A549 (cell line): ENCODE results near the gene NOSIP. TPM values are rescaled to one million over a fixed set of nuclear protein-coding genes. Genes with fewer than 3 reads are reported as not detected.

Experiments used
- ATAC-seq, 2 experiments: fragments of 200-7000 bp in 1 of 2; fragments of >200 bp in 1 of 2; cut with Nextera tagmentation in 1 of 2; cut with Tn5 transposase in 1 of 2; 3 replicates each; pipeline versions ENCODE4 v1.8.0 to v1.9.1; 2018 to 2020; ENCODE audit warnings: mild to moderate bottlenecking in 1 of 2, moderate library complexity in 1 of 2
- CTCF ChIA-PET: fragments of 300-600 bp; sonication (Branson Sonifier 250); formaldehyde crosslinking; extraction: SDS; loops from one replicate; lab custom pipeline; 2021; ENCODE audit warnings: antibody characterized with exemption, inconsistent platforms; lab: Yijun Ruan, JAX
- POLR2A ChIA-PET: fragments of 350-600 bp; formaldehyde crosslinking; extraction: SDS; loops from one replicate; lab custom pipeline; 2021; ENCODE audit warnings: antibody characterized with exemption, inconsistent platforms; lab: Yijun Ruan, JAX
- DNase-seq, 2 experiments: peaks; one replicate each; pipeline versions ENCODE4 v3.0.0 to v3.0.0-alpha.2; 2011 to 2016; ENCODE audit warnings: low read depth in 1 of 2, low spot score in 1 of 2
- FAIRE-seq: peaks from 2 replicates; lab custom pipeline; 2011; peaks lifted over from hg19 to GRCh38; lab: Jason Lieb, UNC
- H3K27ac ChIP-seq, 2 experiments: fragments of >200 bp; sonication (Bioruptor Twin); formaldehyde crosslinking; 3 replicates each; pipeline ENCODE4 v1.5.1; 2016 to 2017
- H3K4me1 ChIP-seq: fragments of >200 bp; sonication (Bioruptor Twin); formaldehyde crosslinking; 3 replicates; pipeline ENCODE4 v1.6.1; 2016
- H3K4me2 ChIP-seq: fragments of >200 bp; sonication (Bioruptor Twin); formaldehyde crosslinking; 3 replicates; pipeline ENCODE4 v1.6.1; 2016
- H3K4me3 ChIP-seq: fragments of >200 bp; sonication (Bioruptor Twin); formaldehyde crosslinking; 3 replicates; pipeline ENCODE4 v1.5.1; 2016
- H3K9me3 ChIP-seq: fragments of >200 bp; sonication (Bioruptor Twin); formaldehyde crosslinking; 3 replicates; pipeline ENCODE4 v1.6.1; 2016
- ATOH8 ChIP-seq: fragments of 250-450 bp; sonication (Bioruptor Pico); IDR thresholded peaks from 2 replicates; pipeline ENCODE4 v1.5.0; 2020; ENCODE audit warnings: low read depth, mild to moderate bottlenecking, moderate library complexity
- CHD2 ChIP-seq: fragments of 150-350 bp; IDR thresholded peaks from 2 replicates; pipeline ENCODE4 v1.6.1; 2014; ENCODE audit warnings: low read length; ENCODE audit not compliant: partially characterized antibody
- EHF ChIP-seq: fragments of 250-450 bp; sonication (Bioruptor Pico); IDR thresholded peaks from 2 replicates; pipeline ENCODE4 v1.5.0; 2020; ENCODE audit warnings: mild to moderate bottlenecking
- FOSB ChIP-seq: fragments of 250-450 bp; sonication (Bioruptor Pico); IDR thresholded peaks from 2 replicates; pipeline ENCODE4 v1.5.0; 2020; ENCODE audit warnings: mild to moderate bottlenecking, moderate library complexity
- FOSL2 ChIP-seq, 2 experiments: fragments of 450-650 bp in 1 of 2; fragments of >200 bp in 1 of 2; sonication (Bioruptor Twin) in 1 of 2; formaldehyde crosslinking; IDR thresholded peaks; 2 replicates each; pipeline versions ENCODE4 v1.5.0 to v1.6.1; 2016 to 2020; ENCODE audit warnings: mild to moderate bottlenecking in 1 of 2, moderate library complexity in 1 of 2
- HOXA7 ChIP-seq: fragments of 250-450 bp; sonication (Bioruptor Pico); IDR thresholded peaks from 2 replicates; pipeline ENCODE4 v1.5.0; 2020; ENCODE audit warnings: mild to moderate bottlenecking, moderate library complexity
- HOXB13 ChIP-seq: fragments of 250-450 bp; sonication (Bioruptor Pico); IDR thresholded peaks from 2 replicates; pipeline ENCODE4 v1.5.0; 2020; ENCODE audit warnings: low read depth, mild to moderate bottlenecking, moderate library complexity
- JUN ChIP-seq, 2 experiments: fragments of >200 bp; sonication (Bioruptor Twin); formaldehyde crosslinking; IDR thresholded peaks; 2 replicates in 1 of 2; 3 replicates in 1 of 2; pipeline ENCODE4 v1.6.1; 2016 to 2017
- JUNB ChIP-seq: fragments of >200 bp; sonication (Bioruptor Twin); formaldehyde crosslinking; IDR thresholded peaks from 2 replicates; pipeline ENCODE4 v1.6.1; 2016
- KDM5A ChIP-seq: fragments of 200-600 bp; sonication (generic); IDR thresholded peaks from 2 replicates; pipeline ENCODE4 v1.6.1; 2016; ENCODE audit warnings: antibody characterized with exemption, mild to moderate bottlenecking
- MAFK ChIP-seq: fragments of 450-650 bp; IDR thresholded peaks from 2 replicates; pipeline ENCODE4 v1.6.1; 2014; ENCODE audit not compliant: partially characterized antibody
- MAZ ChIP-seq: fragments of 150-350 bp; IDR thresholded peaks from 2 replicates; pipeline ENCODE4 v1.6.1; 2014; ENCODE audit warnings: antibody characterized with exemption, low read depth, low read length, borderline replicate concordance
- MYC ChIP-seq: IDR thresholded peaks from 2 replicates; pipeline ENCODE4 v1.6.1; 2012; ENCODE audit warnings: mild to moderate bottlenecking, inconsistent platforms, low read length, improper control_type of control experiment, borderline replicate concordance
- NPAS2 ChIP-seq: fragments of 250-450 bp; sonication (Bioruptor Pico); IDR thresholded peaks from 2 replicates; pipeline ENCODE4 v1.8.0; 2022; ENCODE audit warnings: mild to moderate bottlenecking, moderate library complexity, borderline replicate concordance
- NR3C1 ChIP-seq: fragments of >200 bp; sonication (Bioruptor Twin); formaldehyde crosslinking; IDR thresholded peaks from 3 replicates; pipeline ENCODE4 v1.6.1; 2017
- PBX3 ChIP-seq: IDR thresholded peaks from 2 replicates; pipeline ENCODE4 v1.6.1; 2012
- POLR2AphosphoS2 ChIP-seq: conservative IDR thresholded peaks from 2 replicates; pipeline ENCODE4 v1.6.1; 2012; ENCODE audit warnings: low read length, improper control_type of control experiment, inconsistent platforms
- RAD21 ChIP-seq, 2 experiments: fragments of >200 bp in 1 of 2; sonication (Bioruptor Twin) in 1 of 2; formaldehyde crosslinking in 1 of 2; IDR thresholded peaks in 1 of 2; conservative IDR thresholded peaks in 1 of 2; 2 replicates in 1 of 2; 3 replicates in 1 of 2; pipeline ENCODE4 v1.6.1; 2012 to 2018; ENCODE audit warnings: inconsistent platforms in 1 of 2
- SREBF2 ChIP-seq: fragments of 450-650 bp; IDR thresholded peaks from 2 replicates; pipeline ENCODE4 v1.6.1; 2014; ENCODE audit warnings: mild to moderate bottlenecking, moderate library complexity
- TP53 ChIP-seq: fragments of 250-450 bp; sonication (Bioruptor Pico); IDR thresholded peaks from 2 replicates; pipeline ENCODE4 v1.5.0; 2021; ENCODE audit warnings: mild to moderate bottlenecking, moderate library complexity
- USF2 ChIP-seq: fragments of 450-650 bp; IDR thresholded peaks from 2 replicates; pipeline ENCODE4 v1.6.1; 2014; ENCODE audit warnings: antibody characterized with exemption
- ZNF302 ChIP-seq: fragments of 250-450 bp; sonication (Bioruptor Pico); IDR thresholded peaks from 2 replicates; pipeline ENCODE4 v1.9.0; 2021; ENCODE audit warnings: inconsistent platforms, mild to moderate bottlenecking, moderate library complexity
- WGBS: methylation state at CpG from one replicate; pipeline ENCODE4 v1.1.6; 2017; ENCODE audit errors: missing lambda C conversion rate; 5-methylcytosine and 5-hydroxymethylcytosine counted together
- polyA plus RNA-seq, 4 experiments: library from polyadenylated mRNA; depleted of rRNA in 3 of 4; stranded (reverse); fragments of >200 nt; fragmentation: RNase III in 1 of 4; extraction: RNeasy Plus Mini Kit Qiagen cat#74134 plus additional on column Dnase treatment in 1 of 4; gene quantifications; 2 replicates in 3 of 4; 3 replicates in 1 of 4; pipeline ENCODE4 v1.2.3, GENCODE V29; 2011 to 2017

NOSIP gene
- polyA plus RNA-seq, 2 of the 4 experiments (the other 2 are of a cell fraction), result 49.0 to 101 TPM

- TF ChIP-seq HOXA7 (no peak), USF2 (no peak), KDM5A (no peak), SREBF2 (no peak), RAD21 (conservative IDR thresholded peaks at IDR 0.05 in 1 of 2, IDR thresholded peaks at IDR 0.05 in 1 of 2) (no peak), JUN (IDR thresholded peaks at IDR 0.05) (no peak), PBX3 (no peak), ZNF302 (CRISPR knock-in tag) (no peak), TP53 (CRISPR knock-in tag) (no peak)
- TF ChIP-seq, all 56 proteins: peak for 0
Observed at GRCh38 chr19:49579947-49580263, 451 bp downstream of the NOSIP start (continued).

GRCh38 chr19:49579193-49579592 lies 1.2 kb downstream of the NOSIP start:
- peak overlapping the region; percentile 63; the same call in 1 of the 3 replicates for H3K4me3 ChIP-seq
- no peak overlapping the region for H3K27ac ChIP-seq
- WGBS, result 76% methylated on average over 4 of the region's 4 CpGs
- no peak for ATAC-seq
- TF ChIP-seq HOXA7 (no peak), HOXB13 (CRISPR knock-in tag) (0 out of 2 replicates have a peak, but pooled peaks have one; percentile 23), EHF (CRISPR knock-in tag) (0 out of 2 replicates have a peak, but pooled peaks have one; percentile 65), NPAS2 (CRISPR knock-in tag) (0 out of 2 replicates have a peak, but pooled peaks have one; percentile 15), FOSB (CRISPR knock-in tag) (no peak), ZNF302 (CRISPR knock-in tag) (peak; percentile 53; the same call in 1 of the 2 replicates), JUNB (no peak), CHD2 (no peak), ATOH8 (CRISPR knock-in tag) (peak; percentile 84)
- TF ChIP-seq, all 56 proteins: peak for 5
- DNase-seq (no peak), FAIRE-seq (no peak)
- ChIA-PET CTCF (interaction anchor here (0.6 to 16.1 kb wide), 5 partner anchors 9 to 95 kb away, joined by 3 to 426 read pairs (median 15); no protein-coding TSS in a partner anchor), POLR2A (interaction anchor here (1.2 to 2.8 kb wide), 6 partner anchors 9 to 97 kb away, joined by 3 to 30 read pairs (median 8); partner anchors contain the start of genes RPS11, RRAS and SCAF1)
- Histone ChIP-seq H3K4me2 (peak overlapping the region; percentile 80), H3K9me3 (no peaks in the 10 kb centered on the region), H3K4me1 (peaks cover 8% of the 10 kb centered on the region; the same call in 2 of the 3 replicates)

GRCh38 chr19:49574206-49574755 lies 6.1 kb downstream of the NOSIP start:
- FAIRE-seq (no peak), DNase-seq (no peak), ATAC-seq (no peak)
- H3K4me2 ChIP-seq, result no peak overlapping the region
- CTCF ChIA-PET, result interaction anchor here (0.6 to 16.1 kb wide), 5 partner anchors 20 to 820 kb away, joined by 3 to 426 read pairs (median 4); no protein-coding TSS in a partner anchor
- H3K9me3 ChIP-seq, result no peaks in the 10 kb centered on the region
- TF ChIP-seq FOSL2 (IDR thresholded peaks at IDR 0.05), result no peak
- TF ChIP-seq FOSL2 (CRISPR knock-in tag; IDR thresholded peaks at IDR 0.05), result no peak
- TF ChIP-seq POLR2AphosphoS2, result no peak
- no peak for TF ChIP-seq NR3C1
- TF ChIP-seq MAZ, result no peak
- no peak for TF ChIP-seq MYC
- peak; percentile 85 for TF ChIP-seq MAFK
- POLR2A ChIA-PET, result interaction anchor here (0.9 kb wide), 1 partner anchor 78 kb away, joined by 3 read pairs; the partner anchor contains the start of gene RPS11
- 93% methylated on average over 2 of the region's 2 CpGs for WGBS
- peaks cover 9% of the 10 kb centered on the region for H3K4me1 ChIP-seq
- H3K4me3 ChIP-seq, result no peak overlapping the region
- no peak overlapping the region for H3K27ac ChIP-seq
